Activated CD8-positive, alpha-beta memory T cell treated with anti-CD3 and anti-CD28 coated beads for 36 hours (primary cell): ENCODE data around the gene LTB4R2. TPM values are rescaled to one million over a fixed set of nuclear protein-coding genes. Genes with fewer than 3 reads are reported as not detected.

Experiments used
- CTCF ChIA-PET: fragments of 350-600 bp; sonication (Branson Sonifier 250); formaldehyde crosslinking; loops from one replicate; lab custom pipeline; 2021; ENCODE audit warnings: antibody characterized with exemption; lab: Charles Lee
- POLR2A ChIA-PET: fragments of 350-600 bp; sonication (Branson Sonifier 250); formaldehyde crosslinking; loops from one replicate; lab custom pipeline; 2021; ENCODE audit warnings: antibody characterized with exemption; lab: Charles Lee
- total RNA-seq, 2 experiments: library from RNA; stranded (reverse); gene quantifications; one replicate each; pipeline ENCODE4 v1.2.3, GENCODE V29; 2021

Gene LTB4R2
- total RNA-seq, 2 experiments from 2014 or later: 9.3 to 10.4 TPM

DNA sequence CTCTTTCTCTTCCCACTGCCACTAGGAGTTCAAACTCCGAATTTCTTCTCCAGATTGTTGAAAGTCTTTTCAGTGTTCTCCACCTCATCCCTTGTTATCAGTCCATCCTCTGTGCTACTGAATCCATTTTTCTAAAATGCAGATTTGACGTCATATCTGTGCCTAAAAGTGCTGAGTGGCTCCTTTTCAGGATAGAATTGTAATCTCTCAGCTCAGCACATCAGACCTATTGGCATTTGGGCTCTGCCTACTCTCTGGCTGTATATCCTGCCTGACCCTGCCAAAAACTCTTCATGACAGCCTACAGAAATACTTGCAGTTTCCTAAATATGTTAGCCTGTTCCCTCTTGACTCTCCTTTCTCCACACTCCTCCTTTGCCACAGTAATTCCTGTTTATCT lies 37.5 kb upstream of the LTB4R2 start:
- ChIA-PET POLR2A (no interaction called here), CTCF (interaction anchor here (1.2 to 3.8 kb wide), 4 partner anchors 17 to 30 kb away, joined by 3 to 17 read pairs (median 16); partner anchors contain the start of gene TINF2)

DNA sequence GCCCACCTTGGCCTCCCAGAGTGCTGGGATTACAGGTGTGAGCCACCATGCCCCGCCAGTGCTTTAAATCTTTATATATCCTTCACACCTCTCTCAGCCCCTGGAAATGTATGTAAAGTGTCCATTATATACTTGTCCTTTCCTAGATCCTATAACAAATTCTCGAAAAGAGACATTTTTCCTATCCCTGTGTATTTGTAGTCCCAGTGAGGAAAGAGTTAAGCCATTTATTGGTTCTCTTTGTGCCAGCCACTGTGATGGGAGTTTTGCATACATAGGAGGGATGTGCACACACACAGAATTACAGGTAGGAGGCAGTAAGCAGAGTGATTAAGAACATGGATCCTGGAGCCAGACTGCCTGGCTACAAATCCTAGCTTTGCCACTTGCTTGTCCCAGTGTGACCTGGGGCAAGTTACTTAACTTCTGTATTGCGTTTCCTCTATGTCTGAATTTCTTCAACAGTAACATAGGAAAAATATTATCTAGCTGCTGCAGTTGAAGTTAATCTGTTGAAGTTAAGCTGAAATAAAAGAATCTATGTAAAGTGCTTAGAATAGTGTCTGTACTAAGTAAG lies 36.4 kb upstream of the LTB4R2 start:
- ChIA-PET POLR2A (interaction anchor here (0.5 to 2.1 kb wide), 4 partner anchors 17 to 185 kb away, joined by 3 to 12 read pairs (median 6); partner anchors contain the start of genes DHRS1 and NOP9), CTCF (interaction anchor here (0.6 to 2.9 kb wide), 10 partner anchors 16 to 79 kb away, joined by 3 to 10 read pairs (median 4); partner anchors contain the start of gene TINF2)

DNA sequence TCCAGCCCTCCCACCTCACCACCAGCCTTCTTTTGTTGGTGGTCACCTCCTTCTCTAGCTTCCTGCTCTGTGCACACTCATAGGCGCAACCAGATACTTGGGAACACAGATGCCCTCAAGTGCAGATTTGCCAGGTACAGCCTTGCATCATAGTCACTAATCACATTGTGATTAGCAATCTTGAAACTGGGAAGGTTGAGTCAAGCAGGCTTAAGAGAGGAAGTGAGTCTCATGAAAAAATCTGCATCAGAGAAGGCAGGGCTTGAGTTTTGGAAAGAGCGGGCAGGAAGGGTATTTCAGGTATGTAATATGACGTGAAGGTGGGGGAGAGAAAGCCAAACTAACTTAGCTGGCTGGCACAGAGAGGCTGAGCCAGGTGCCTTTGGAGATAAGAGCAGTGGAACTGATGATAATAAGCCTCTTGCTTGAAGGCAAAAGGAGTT lies 35.8 kb upstream of the LTB4R2 start:
- ChIA-PET CTCF (interaction anchor here (0.6 to 2.9 kb wide), 10 partner anchors 15 to 80 kb away, joined by 3 to 10 read pairs (median 4); partner anchors contain the start of gene TINF2), POLR2A (interaction anchor here (1.4 to 2.1 kb wide), 3 partner anchors 16 to 27 kb away, joined by 3 to 12 read pairs (median 7); partner anchors contain the start of genes DHRS1 and NOP9)

GRCh38 chr14:24277071-24277470 lies 32.9 kb upstream of the LTB4R2 start:
- CTCF ChIA-PET: interaction anchor here (1.0 to 1.4 kb wide), 2 partner anchors 31 to 34 kb away, joined by 3 read pairs; partner anchors contain the start of gene CIDEB
- POLR2A ChIA-PET: no interaction called here

DNA sequence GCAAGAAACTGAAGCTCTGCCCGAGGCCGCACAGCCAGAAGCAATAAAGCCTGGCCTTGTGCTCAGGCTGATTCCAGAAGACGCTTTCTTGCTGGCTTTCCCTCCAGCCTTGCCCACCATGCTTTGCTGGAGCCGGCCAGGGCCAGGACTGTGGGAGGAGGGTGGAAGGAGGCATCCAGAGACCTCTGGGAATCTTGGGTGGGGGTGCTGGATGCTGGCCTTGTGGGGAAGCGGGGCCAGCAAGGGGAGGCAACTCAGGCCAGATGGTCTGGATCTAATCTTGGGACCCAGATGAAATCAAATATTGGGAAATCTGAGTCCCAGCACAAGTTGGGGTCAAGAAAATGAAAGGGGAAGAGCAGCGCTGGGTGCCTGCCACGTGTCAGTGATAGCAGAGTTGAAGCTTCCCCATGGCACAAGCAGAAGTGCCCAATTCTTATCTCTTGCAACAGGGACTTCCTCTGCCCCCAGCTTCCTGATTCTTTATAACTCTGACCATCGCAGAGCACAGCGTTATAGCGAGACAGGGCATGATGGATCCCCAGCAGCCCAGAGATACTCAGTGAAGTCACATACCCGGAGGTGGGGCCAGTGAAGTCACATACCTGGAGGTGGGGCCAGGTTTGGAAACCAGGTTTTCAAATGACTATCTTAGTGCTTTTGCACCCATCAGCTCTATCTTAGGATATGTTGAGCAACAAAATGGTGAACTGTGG lies 32.2 kb upstream of the LTB4R2 start:
- CTCF ChIA-PET: interaction anchor here (1.0 to 2.9 kb wide), 3 partner anchors 14 to 35 kb away, joined by 3 to 8 read pairs (median 3); partner anchors contain the start of gene CIDEB
- POLR2A ChIA-PET: no interaction called here

- ChIA-PET POLR2A (no interaction called here), CTCF (interaction anchor here (1.4 to 2.9 kb wide), 3 partner anchors 14 to 55 kb away, joined by 3 to 8 read pairs (median 4); partner anchors contain the start of gene CIDEB)
These were observed 31.5 kb upstream of the LTB4R2 start for GRCh38 chr14:24278424-24278823.

GRCh38 chr14:24279301-24280186 lies 30.4 kb upstream of the LTB4R2 start:
- CTCF ChIA-PET: interaction anchor here (1.1 to 2.9 kb wide), 8 partner anchors 8 to 54 kb away, joined by 3 to 9 read pairs (median 4); partner anchors contain the start of genes CIDEB, DHRS1, LTB4R and NOP9
- POLR2A ChIA-PET: interaction anchor here (0.6 to 0.9 kb wide), 3 partner anchors 9 to 32 kb away, joined by 3 to 5 read pairs (median 4); partner anchors contain the start of gene RABGGTA

GRCh38 chr14:24280797-24281460 lies 29.0 kb upstream of the LTB4R2 start:
- ChIA-PET CTCF (interaction anchor here (1.1 to 2.9 kb wide), 4 partner anchors 11 to 33 kb away, joined by 3 to 8 read pairs (median 4); partner anchors contain the start of gene CIDEB), POLR2A (interaction anchor here (0.6 to 0.9 kb wide), 2 partner anchors 10 to 392 kb away, joined by 4 read pairs; no protein-coding TSS in a partner anchor)

DNA sequence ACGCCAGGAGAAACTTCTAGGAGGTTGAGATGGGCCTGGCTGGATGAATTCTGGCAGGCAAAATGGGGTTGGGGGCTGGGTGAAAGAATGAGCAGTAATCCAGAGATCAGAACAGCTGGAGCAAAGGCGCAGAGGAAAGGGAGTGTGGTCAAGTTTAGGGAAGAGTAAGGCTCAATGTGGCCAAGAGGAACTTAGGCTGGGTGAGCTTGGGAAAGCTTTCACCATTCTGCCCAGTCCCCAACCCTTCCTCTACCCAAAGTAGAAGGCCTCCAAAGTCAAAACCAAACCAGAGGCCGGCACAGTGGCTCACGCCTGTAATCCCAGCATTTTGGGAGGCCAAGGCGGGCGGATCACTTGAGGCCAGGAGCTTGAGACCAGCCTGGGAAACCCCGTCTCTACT lies 28.3 kb upstream of the LTB4R2 start:
- POLR2A ChIA-PET: no interaction called here
- CTCF ChIA-PET: interaction anchor here (0.6 to 1.4 kb wide), 3 partner anchors 9 to 112 kb away, joined by 3 read pairs; no protein-coding TSS in a partner anchor

- ChIA-PET POLR2A (no interaction called here), CTCF (interaction anchor here (0.9 to 2.5 kb wide), 3 partner anchors 8 to 25 kb away, joined by 3 to 7 read pairs (median 5); partner anchors contain the start of gene CIDEB)
These were observed 27.2 kb upstream of the LTB4R2 start for GRCh38 chr14:24282736-24283135.

GRCh38 chr14:24283796-24284460 lies 26.0 kb upstream of the LTB4R2 start:
- ChIA-PET CTCF (interaction anchor here (2.5 kb wide), 1 partner anchor 24 kb away, joined by 7 read pairs; the partner anchor contains the start of gene CIDEB), POLR2A (no interaction called here)

GRCh38 chr14:24284501-24285035 lies 25.4 kb upstream of the LTB4R2 start:
- ChIA-PET POLR2A (no interaction called here), CTCF (interaction anchor here (2.5 kb wide), 1 partner anchor 23 kb away, joined by 7 read pairs; the partner anchor contains the start of gene CIDEB)

GRCh38 chr14:24285351-24285750 lies 24.6 kb upstream of the LTB4R2 start:
- CTCF ChIA-PET: interaction anchor here (2.5 kb wide), 1 partner anchor 22 kb away, joined by 7 read pairs; the partner anchor contains the start of gene CIDEB
- POLR2A ChIA-PET: no interaction called here

GRCh38 chr14:24286996-24287395 lies 22.9 kb upstream of the LTB4R2 start:
- ChIA-PET POLR2A (no interaction called here), CTCF (interaction anchor here (1.5 kb wide), 1 partner anchor 11 kb away, joined by 4 read pairs; no protein-coding TSS in a partner anchor)

DNA sequence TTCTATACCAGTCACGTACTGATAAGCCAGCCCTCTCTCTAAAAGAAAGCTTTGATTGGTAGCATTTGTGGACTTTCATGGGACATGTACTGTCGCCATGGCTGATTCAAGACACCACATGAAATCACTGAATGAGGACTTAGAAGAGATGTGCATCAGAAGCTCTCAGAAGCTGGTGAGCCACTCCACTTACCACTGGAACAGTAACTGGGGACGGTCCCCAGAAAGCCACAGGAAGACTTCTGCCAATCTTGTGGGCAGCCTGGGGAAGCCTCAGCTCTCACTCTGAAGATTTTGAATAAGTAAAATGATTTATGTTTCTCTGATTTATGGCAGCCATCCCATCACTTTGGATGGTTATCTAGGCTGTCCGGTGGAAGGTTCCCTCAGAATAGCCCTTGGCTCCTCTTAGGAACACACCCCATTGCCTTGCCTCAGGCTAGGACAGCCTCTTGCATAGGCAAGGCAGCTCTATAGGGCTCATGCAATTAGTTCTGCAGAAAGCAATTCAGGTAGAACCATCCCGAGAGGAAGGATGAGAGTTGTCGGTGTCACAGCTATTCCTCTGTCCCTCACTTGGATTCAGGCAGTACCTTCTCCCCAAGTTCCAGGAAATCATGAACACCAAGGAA lies 20.2 kb upstream of the LTB4R2 start:
- POLR2A ChIA-PET: interaction anchor here (0.6 to 2.0 kb wide), 4 partner anchors 15 to 75 kb away, joined by 3 to 18 read pairs (median 7); no protein-coding TSS in a partner anchor
- CTCF ChIA-PET: interaction anchor here (0.8 to 3.7 kb wide), 7 partner anchors 10 to 47 kb away, joined by 3 to 18 read pairs (median 4); partner anchors contain the start of genes DHRS1, NOP9, RABGGTA and TINF2

- ChIA-PET CTCF (interaction anchor here (1.2 to 3.7 kb wide), 5 partner anchors 9 to 129 kb away, joined by 3 to 18 read pairs (median 4); partner anchors contain the start of genes DHRS1, IRF9, NOP9 and TINF2), POLR2A (interaction anchor here (2.0 kb wide), 1 partner anchor 16 kb away, joined by 7 read pairs; no protein-coding TSS in a partner anchor)
These were observed 19.2 kb upstream of the LTB4R2 start for GRCh38 chr14:24290746-24291145.
